K562 (cell line): ENCODE measurements around the gene SPATC1L. TPM values are rescaled to one million over a fixed set of nuclear protein-coding genes. Genes with fewer than 3 reads are reported as not detected.

Experiments used
- DACH1 ChIP-seq: fragments of 450-650 bp; IDR thresholded peaks from 2 replicates; pipeline ENCODE4 v1.6.1; 2018; ENCODE audit not compliant: partially characterized antibody
- GTF2E2 ChIP-seq: fragments of 200-800 bp; sonication (Bioruptor generic); IDR thresholded peaks from 2 replicates; pipeline ENCODE4 v1.6.1; 2016; ENCODE audit warnings: missing genetic modification characterization, missing compliant biosample characterization
- MCM3 ChIP-seq: fragments of 450-650 bp; IDR thresholded peaks from 2 replicates; pipeline ENCODE4 v1.6.1; 2016
- NCOA1 ChIP-seq: fragments of 450-650 bp; IDR thresholded peaks from 2 replicates; pipeline ENCODE4 v1.6.1; 2016; ENCODE audit warnings: low read depth
- SMAD2 ChIP-seq: fragments of 150-350 bp; IDR thresholded peaks from 2 replicates; pipeline ENCODE4 v1.6.1; 2014; ENCODE audit warnings: low read depth, mild to moderate bottlenecking, low read length
- ZNF165 ChIP-seq: fragments of 250-450 bp; sonication (Bioruptor Pico); IDR thresholded peaks from 2 replicates; pipeline ENCODE4 v1.4.0; 2020; ENCODE audit warnings: borderline replicate concordance
- polyA plus RNA-seq, 8 experiments: library from polyadenylated mRNA; depleted of rRNA in 4 of 8; stranded (reverse) in 5 of 8; unstranded in 3 of 8; fragments of >200 nt; fragmentation: Nextera tagmentation in 2 of 8; fragmentation: Illumina TruSeq in 1 of 8; extraction: Ambion mirVana in 2 of 8; extraction: Trizol in 1 of 8; gene quantifications; 2 replicates each; pipeline versions ENCODE4 v1.2.1 to v1.2.3, GENCODE V29; 2011 to 2014; ENCODE audit warnings: inconsistent platforms in 1 of 8, missing spikeins in 1 of 8
- total RNA-seq, 7 experiments: library from RNA; depleted of rRNA in 6 of 7; stranded (reverse); fragments of >200 nt in 6 of 7; fragmentation: Illumina TruSeq in 2 of 7; extraction: Trizol in 2 of 7; gene quantifications; 2 replicates each; pipeline versions ENCODE4 v1.2.1 to v1.2.3, GENCODE V29; 2011 to 2021; ENCODE audit warnings: low replicate concordance in 1 of 7
- TF ChIP-seq, protein P1 (sequence below): sonication (generic); formaldehyde crosslinking; IDR thresholded peaks from 2 replicates; pipeline ENCODE4 v1.8.1; 2023; ENCODE audit warnings: missing genetic modification reagents, mild to moderate bottlenecking, borderline replicate concordance
- TF ChIP-seq, protein P2 (sequence below), 2 experiments: fragments of 450-650 bp; conservative IDR thresholded peaks; 2 replicates each; pipeline ENCODE4 v1.6.1; 2017; ENCODE audit warnings: mild to moderate bottlenecking in 2 of 2, moderate library complexity in 2 of 2
- TF ChIP-seq, protein P3 (sequence below): fragments of 450-650 bp; formaldehyde crosslinking; conservative IDR thresholded peaks from 2 replicates; pipeline ENCODE4 v1.4.0; 2022; ENCODE audit warnings: mild to moderate bottlenecking, missing genetic modification characterization
- TF ChIP-seq, protein P4 (sequence below): fragments of 250-450 bp; sonication (Bioruptor Pico); IDR thresholded peaks from 2 replicates; pipeline ENCODE4 v1.4.0; 2020

The SPATC1L gene
- total and polyA plus RNA-seq, 9 of the 15 experiments (the other 6 are each of a cell fraction or from before 2014, with no cell fraction given): 0.14 to 121 (median 34.0) TPM; not detected in 1

DNA sequence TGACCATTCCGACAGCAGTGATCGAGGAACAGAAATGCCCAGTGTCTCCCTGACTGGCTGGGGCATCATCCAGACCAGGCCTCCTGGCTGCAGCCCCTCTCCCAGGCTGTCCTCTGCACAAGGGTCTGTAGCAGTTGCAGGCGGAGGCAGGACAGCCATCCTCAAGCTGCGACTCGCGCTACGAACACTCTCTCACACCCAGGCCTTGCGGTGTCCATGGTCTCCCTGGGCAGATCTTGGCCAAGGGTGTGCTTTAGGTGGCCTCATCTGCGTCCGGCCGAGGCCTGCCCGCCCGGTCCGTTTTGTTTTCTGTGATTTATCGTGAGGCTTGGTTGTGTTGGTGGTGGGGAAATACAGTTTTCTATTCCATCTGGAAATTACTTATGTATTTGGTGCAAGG is 44.6 kb downstream of the SPATC1L start (continued):
- TF ChIP-seq, protein P1, sequence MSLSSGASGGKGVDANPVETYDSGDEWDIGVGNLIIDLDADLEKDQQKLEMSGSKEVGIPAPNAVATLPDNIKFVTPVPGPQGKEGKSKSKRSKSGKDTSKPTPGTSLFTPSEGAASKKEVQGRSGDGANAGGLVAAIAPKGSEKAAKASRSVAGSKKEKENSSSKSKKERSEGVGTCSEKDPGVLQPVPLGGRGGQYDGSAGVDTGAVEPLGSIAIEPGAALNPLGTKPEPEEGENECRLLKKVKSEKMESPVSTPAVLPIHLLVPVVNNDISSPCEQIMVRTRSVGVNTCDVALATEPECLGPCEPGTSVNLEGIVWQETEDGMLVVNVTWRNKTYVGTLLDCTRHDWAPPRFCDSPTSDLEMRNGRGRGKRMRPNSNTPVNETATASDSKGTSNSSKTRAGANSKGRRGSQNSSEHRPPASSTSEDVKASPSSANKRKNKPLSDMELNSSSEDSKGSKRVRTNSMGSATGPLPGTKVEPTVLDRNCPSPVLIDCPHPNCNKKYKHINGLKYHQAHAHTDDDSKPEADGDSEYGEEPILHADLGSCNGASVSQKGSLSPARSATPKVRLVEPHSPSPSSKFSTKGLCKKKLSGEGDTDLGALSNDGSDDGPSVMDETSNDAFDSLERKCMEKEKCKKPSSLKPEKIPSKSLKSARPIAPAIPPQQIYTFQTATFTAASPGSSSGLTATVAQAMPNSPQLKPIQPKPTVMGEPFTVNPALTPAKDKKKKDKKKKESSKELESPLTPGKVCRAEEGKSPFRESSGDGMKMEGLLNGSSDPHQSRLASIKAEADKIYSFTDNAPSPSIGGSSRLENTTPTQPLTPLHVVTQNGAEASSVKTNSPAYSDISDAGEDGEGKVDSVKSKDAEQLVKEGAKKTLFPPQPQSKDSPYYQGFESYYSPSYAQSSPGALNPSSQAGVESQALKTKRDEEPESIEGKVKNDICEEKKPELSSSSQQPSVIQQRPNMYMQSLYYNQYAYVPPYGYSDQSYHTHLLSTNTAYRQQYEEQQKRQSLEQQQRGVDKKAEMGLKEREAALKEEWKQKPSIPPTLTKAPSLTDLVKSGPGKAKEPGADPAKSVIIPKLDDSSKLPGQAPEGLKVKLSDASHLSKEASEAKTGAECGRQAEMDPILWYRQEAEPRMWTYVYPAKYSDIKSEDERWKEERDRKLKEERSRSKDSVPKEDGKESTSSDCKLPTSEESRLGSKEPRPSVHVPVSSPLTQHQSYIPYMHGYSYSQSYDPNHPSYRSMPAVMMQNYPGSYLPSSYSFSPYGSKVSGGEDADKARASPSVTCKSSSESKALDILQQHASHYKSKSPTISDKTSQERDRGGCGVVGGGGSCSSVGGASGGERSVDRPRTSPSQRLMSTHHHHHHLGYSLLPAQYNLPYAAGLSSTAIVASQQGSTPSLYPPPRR (CRISPR knock-in tag): no peak
- no peak for TF ChIP-seq DACH1
- TF ChIP-seq MCM3: no peak
- TF ChIP-seq, protein P2, sequence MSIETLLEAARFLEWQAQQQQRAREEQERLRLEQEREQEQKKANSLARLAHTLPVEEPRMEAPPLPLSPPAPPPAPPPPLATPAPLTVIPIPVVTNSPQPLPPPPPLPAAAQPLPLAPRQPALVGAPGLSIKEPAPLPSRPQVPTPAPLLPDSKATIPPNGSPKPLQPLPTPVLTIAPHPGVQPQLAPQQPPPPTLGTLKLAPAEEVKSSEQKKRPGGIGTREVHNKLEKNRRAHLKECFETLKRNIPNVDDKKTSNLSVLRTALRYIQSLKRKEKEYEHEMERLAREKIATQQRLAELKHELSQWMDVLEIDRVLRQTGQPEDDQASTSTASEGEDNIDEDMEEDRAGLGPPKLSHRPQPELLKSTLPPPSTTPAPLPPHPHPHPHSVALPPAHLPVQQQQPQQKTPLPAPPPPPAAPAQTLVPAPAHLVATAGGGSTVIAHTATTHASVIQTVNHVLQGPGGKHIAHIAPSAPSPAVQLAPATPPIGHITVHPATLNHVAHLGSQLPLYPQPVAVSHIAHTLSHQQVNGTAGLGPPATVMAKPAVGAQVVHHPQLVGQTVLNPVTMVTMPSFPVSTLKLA (conservative IDR thresholded peaks at IDR 0.05): no peak
- TF ChIP-seq, protein P3, sequence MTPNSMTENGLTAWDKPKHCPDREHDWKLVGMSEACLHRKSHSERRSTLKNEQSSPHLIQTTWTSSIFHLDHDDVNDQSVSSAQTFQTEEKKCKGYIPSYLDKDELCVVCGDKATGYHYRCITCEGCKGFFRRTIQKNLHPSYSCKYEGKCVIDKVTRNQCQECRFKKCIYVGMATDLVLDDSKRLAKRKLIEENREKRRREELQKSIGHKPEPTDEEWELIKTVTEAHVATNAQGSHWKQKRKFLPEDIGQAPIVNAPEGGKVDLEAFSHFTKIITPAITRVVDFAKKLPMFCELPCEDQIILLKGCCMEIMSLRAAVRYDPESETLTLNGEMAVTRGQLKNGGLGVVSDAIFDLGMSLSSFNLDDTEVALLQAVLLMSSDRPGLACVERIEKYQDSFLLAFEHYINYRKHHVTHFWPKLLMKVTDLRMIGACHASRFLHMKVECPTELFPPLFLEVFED: no peak
- no peak for TF ChIP-seq GTF2E2 (tag)
- no peak for TF ChIP-seq ZNF165 (CRISPR knock-in tag)
- no peak for TF ChIP-seq SMAD2
- no peak for TF ChIP-seq NCOA1
- TF ChIP-seq, protein P4, sequence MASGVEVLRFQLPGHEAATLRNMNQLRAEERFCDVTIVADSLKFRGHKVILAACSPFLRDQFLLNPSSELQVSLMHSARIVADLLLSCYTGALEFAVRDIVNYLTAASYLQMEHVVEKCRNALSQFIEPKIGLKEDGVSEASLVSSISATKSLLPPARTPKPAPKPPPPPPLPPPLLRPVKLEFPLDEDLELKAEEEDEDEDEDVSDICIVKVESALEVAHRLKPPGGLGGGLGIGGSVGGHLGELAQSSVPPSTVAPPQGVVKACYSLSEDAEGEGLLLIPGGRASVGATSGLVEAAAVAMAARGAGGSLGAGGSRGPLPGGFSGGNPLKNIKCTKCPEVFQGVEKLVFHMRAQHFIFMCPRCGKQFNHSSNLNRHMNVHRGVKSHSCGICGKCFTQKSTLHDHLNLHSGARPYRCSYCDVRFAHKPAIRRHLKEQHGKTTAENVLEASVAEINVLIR (CRISPR knock-in tag): no peak
